Keratinocyte (primary cell): Measurements from ENCODE around the gene TEAD3. TPM values are rescaled to one million over a fixed set of nuclear protein-coding genes. Genes with fewer than 3 reads are reported as not detected.

Experiments
- DNase-seq: peaks from one replicate; pipeline ENCODE4 v3.0.0-alpha.2; 2011; ENCODE audit warnings: low read depth, missing footprints, low spot score
- FAIRE-seq: peaks from 2 replicates; lab custom pipeline; 2011; peaks lifted over from hg19 to GRCh38; lab: Jason Lieb, UNC
- H2AFZ ChIP-seq: 2 replicates; pipeline ENCODE4 v1.6.0; 2012; ENCODE audit warnings: low read length, control low read depth, inconsistent platforms; ENCODE audit not compliant: control insufficient read depth
- H3K27ac ChIP-seq: 2 replicates; pipeline ENCODE4 v1.5.1; 2011; ENCODE audit warnings: low read length; ENCODE audit not compliant: control insufficient read depth, insufficient read depth
- H3K27me3 ChIP-seq: 3 replicates; pipeline ENCODE4 v1.6.0; 2011; ENCODE audit warnings: low read length; ENCODE audit not compliant: control insufficient read depth, insufficient read depth; ENCODE audit errors: extremely low read depth
- H3K36me3 ChIP-seq, 2 experiments: 2 replicates in 1 of 2; 3 replicates in 1 of 2; pipeline ENCODE4 v1.5.1; 2011; ENCODE audit warnings: low read length in 2 of 2, mild to moderate bottlenecking in 1 of 2; ENCODE audit not compliant: control insufficient read depth in 2 of 2, insufficient read depth in 2 of 2; ENCODE audit errors: extremely low read depth in 1 of 2
- H3K4me1 ChIP-seq: 3 replicates; pipeline ENCODE4 v1.5.1; 2011; ENCODE audit warnings: low read length; ENCODE audit not compliant: control insufficient read depth, insufficient read depth; ENCODE audit errors: extremely low read depth
- H3K4me2 ChIP-seq: 3 replicates; pipeline ENCODE4 v1.6.0; 2011; ENCODE audit warnings: low read depth, low read length; ENCODE audit not compliant: control insufficient read depth, insufficient read depth; ENCODE audit errors: extremely low read depth
- H3K4me3 ChIP-seq, 3 experiments: fragments of 200-600 bp in 1 of 3; sonication (generic) in 1 of 3; 2 replicates in 2 of 3; 3 replicates in 1 of 3; pipeline ENCODE4 v1.5.1; 2011 to 2016; ENCODE audit warnings: low read length in 3 of 3, mild to moderate bottlenecking in 3 of 3, control low read depth in 2 of 3, inconsistent platforms in 1 of 3, low read depth in 1 of 3, mixed read lengths in 1 of 3, mixed run types in 1 of 3, moderate library complexity in 1 of 3; ENCODE audit not compliant: control insufficient read depth in 2 of 3, insufficient read depth in 2 of 3; ENCODE audit errors: extremely low read depth in 1 of 3
- H3K79me2 ChIP-seq: 2 replicates; pipeline ENCODE4 v1.6.0; 2012; ENCODE audit warnings: low read length; ENCODE audit not compliant: control insufficient read depth, insufficient read depth
- H3K9ac ChIP-seq: 3 replicates; pipeline ENCODE4 v1.6.0; 2011; ENCODE audit warnings: low read length; ENCODE audit not compliant: control insufficient read depth, insufficient read depth; ENCODE audit errors: extremely low read depth
- H3K9me1 ChIP-seq: 3 replicates; pipeline ENCODE4 v1.6.0; 2011; ENCODE audit warnings: low read length; ENCODE audit not compliant: control insufficient read depth, insufficient read depth; ENCODE audit errors: extremely low read depth
- H3K9me3 ChIP-seq: 2 replicates; pipeline ENCODE4 v1.5.1; 2012; ENCODE audit warnings: low read depth, low read length; ENCODE audit not compliant: control insufficient read depth
- H4K20me1 ChIP-seq: 3 replicates; pipeline ENCODE4 v1.6.0; 2011; ENCODE audit warnings: low read length; ENCODE audit not compliant: control insufficient read depth, insufficient read depth; ENCODE audit errors: extremely low read depth
- EZH2 ChIP-seq: IDR thresholded peaks from one replicate; pipeline ENCODE4 v1.6.1; 2012; ENCODE audit warnings: inconsistent platforms, mild to moderate bottlenecking, low read length, moderate library complexity
- dilution Hi-C: fragments of 300-500 bp; cut with MboI; formaldehyde crosslinking; loops from one replicate; pipeline ENCODE4 v1.7.0; 2020; ENCODE audit warnings: low sequenced_read_pairs; ENCODE audit not compliant: extremely low pct_ligation_motif_present
- polyA plus RNA-seq, 5 experiments: library from polyadenylated mRNA; depleted of rRNA in 3 of 5; stranded (reverse) in 3 of 5; stranded (forward) in 1 of 5; unstranded in 1 of 5; fragments of >200 nt; gene quantifications; 1 replicate in 1 of 5; 2 replicates in 3 of 5; 3 replicates in 1 of 5; pipeline versions ENCODE4 v1.2.1 to v1.2.3, GENCODE V29; 2011 to 2012; ENCODE audit warnings: missing spikeins in 2 of 5, low read depth in 1 of 5, low replicate concordance in 1 of 5
- TF ChIP-seq, protein P1 (sequence below), 3 experiments: IDR thresholded peaks in 1 of 3; conservative IDR thresholded peaks in 1 of 3; optimal IDR thresholded peaks in 1 of 3; 2 replicates in 2 of 3; 3 replicates in 1 of 3; pipeline versions ENCODE3 to v1.5.1; 2011; ENCODE audit warnings: low read length in 3 of 3, mild to moderate bottlenecking in 3 of 3, moderate library complexity in 2 of 3, control low read depth in 1 of 3, inconsistent platforms in 1 of 3; ENCODE audit not compliant: insufficient read depth in 2 of 3; ENCODE audit errors: extremely low read depth in 1 of 3

TEAD3 gene
- polyA plus RNA-seq, 1 donor (not counting 4 experiments of a cell fraction or from before 2014, with no cell fraction given), result 5.7 TPM

DNA sequence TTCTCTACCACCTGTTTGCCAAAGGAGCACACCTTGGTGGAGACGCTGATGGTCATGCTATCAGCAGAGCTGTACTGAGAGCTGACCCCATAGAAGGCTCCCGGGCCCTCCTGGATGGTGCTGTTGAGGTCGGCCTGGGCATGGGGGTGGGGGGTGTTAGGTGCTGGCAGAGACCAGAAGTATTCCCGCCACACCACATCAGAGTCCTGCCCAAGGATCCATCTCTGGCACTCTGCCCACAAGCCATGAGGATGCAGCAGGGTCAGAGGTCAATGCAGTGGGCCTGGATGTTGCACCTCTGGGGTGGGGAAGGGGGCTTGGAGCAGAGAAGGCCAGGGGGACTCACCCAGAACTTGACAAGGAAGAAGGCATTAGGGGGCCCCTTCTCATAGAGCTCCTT, 21.3 kb downstream of the TEAD3 start:
- FAIRE-seq, result no peak
- DNase-seq, result no peak
- H3K79me2 ChIP-seq, result peaks cover 5% of the 10 kb centered on the region
- dilution Hi-C loops, result no loop called here
- H3K9me3 ChIP-seq, result no peaks in the 10 kb centered on the region
- H3K4me3 ChIP-seq, result no peak overlapping the region
- H2AFZ ChIP-seq, result no peak overlapping the region
- peaks cover 3% of the 10 kb centered on the region for H3K9me1 ChIP-seq
- peaks cover 22% of the 10 kb centered on the region for H4K20me1 ChIP-seq
- H3K4me1 ChIP-seq, result peaks cover 8% of the 10 kb centered on the region
- no peak overlapping the region for H3K4me2 ChIP-seq
- no peak overlapping the region for H3K9ac ChIP-seq
- H3K27ac ChIP-seq, result no peak overlapping the region
- H3K36me3 ChIP-seq, result peaks cover 16 to 44% of the 10 kb centered on the region in 2 experiments
- H3K27me3 ChIP-seq, result no peaks in the 10 kb centered on the region
- TF ChIP-seq, protein P1, sequence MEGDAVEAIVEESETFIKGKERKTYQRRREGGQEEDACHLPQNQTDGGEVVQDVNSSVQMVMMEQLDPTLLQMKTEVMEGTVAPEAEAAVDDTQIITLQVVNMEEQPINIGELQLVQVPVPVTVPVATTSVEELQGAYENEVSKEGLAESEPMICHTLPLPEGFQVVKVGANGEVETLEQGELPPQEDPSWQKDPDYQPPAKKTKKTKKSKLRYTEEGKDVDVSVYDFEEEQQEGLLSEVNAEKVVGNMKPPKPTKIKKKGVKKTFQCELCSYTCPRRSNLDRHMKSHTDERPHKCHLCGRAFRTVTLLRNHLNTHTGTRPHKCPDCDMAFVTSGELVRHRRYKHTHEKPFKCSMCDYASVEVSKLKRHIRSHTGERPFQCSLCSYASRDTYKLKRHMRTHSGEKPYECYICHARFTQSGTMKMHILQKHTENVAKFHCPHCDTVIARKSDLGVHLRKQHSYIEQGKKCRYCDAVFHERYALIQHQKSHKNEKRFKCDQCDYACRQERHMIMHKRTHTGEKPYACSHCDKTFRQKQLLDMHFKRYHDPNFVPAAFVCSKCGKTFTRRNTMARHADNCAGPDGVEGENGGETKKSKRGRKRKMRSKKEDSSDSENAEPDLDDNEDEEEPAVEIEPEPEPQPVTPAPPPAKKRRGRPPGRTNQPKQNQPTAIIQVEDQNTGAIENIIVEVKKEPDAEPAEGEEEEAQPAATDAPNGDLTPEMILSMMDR (optimal IDR thresholded peaks at IDR 0.05 in 1 of 3, IDR thresholded peaks at IDR 0.05 in 1 of 3, conservative IDR thresholded peaks at IDR 0.05 in 1 of 3; ENCODE audit: extremely low read depth in 1 of 3, insufficient read depth in 2 of 3, low read length in 3 of 3), result no peak
- no peak for TF ChIP-seq EZH2

GRCh38 chr6:35474942-35475570, 21.8 kb downstream of the TEAD3 start:
- H3K36me3 ChIP-seq, result peaks cover 16 to 48% of the 10 kb centered on the region in 2 experiments
- peaks cover 10% of the 10 kb centered on the region for H3K79me2 ChIP-seq
- FAIRE-seq (no peak), DNase-seq (no peak)
- no peak overlapping the region for H3K9ac ChIP-seq
- no peak overlapping the region for H3K27ac ChIP-seq
- H3K9me1 ChIP-seq, result peaks cover 3% of the 10 kb centered on the region
- H4K20me1 ChIP-seq, result peaks cover 27% of the 10 kb centered on the region
- peaks cover 8% of the 10 kb centered on the region for H3K4me1 ChIP-seq
- H3K4me3 ChIP-seq, result no peak overlapping the region
- no peak overlapping the region for H2AFZ ChIP-seq
- no peaks in the 10 kb centered on the region for H3K27me3 ChIP-seq
- TF ChIP-seq EZH2, result no peak
- TF ChIP-seq, protein P1 (optimal IDR thresholded peaks at IDR 0.05 in 1 of 3, IDR thresholded peaks at IDR 0.05 in 1 of 3, conservative IDR thresholded peaks at IDR 0.05 in 1 of 3; ENCODE audit: extremely low read depth in 1 of 3, insufficient read depth in 2 of 3, low read length in 3 of 3), result no peak
- dilution Hi-C loops, result no loop called here
- H3K9me3 ChIP-seq, result no peaks in the 10 kb centered on the region
- H3K4me2 ChIP-seq, result no peak overlapping the region
